ENCODE measurements around the gene S100A12. TPM values are rescaled to one million over a fixed set of nuclear protein-coding genes. Genes with fewer than 3 reads are reported as not detected.

Gene S100A12
- total RNA-seq: 0.49 and 1.7 TPM in 2 replicates

DNA sequence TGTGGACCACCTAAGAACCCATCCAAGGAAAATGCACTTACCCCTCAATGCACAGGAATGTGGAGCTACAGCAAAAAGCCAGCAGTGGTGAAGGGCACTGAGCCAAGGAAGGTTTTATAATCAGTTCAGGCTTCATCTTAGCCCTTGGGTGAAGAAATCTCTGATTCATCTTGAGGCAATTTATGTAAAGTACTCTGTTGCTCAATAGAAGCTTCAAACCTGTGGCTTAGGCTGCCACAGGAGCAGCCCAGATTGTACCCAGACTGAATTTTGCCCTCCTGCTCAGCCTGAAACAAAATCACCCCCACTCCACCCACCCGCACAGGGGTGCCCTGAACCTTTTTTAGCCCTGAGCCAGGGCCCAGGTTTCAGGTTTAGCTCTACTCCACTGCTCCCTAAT lies at the start of gene S100A12:
S100A12 (minus strand) TSS at position 111 of the 400 bp plus-strand sequence. CDS start 1,029 bp downstream, outside the sequence.

DNA sequence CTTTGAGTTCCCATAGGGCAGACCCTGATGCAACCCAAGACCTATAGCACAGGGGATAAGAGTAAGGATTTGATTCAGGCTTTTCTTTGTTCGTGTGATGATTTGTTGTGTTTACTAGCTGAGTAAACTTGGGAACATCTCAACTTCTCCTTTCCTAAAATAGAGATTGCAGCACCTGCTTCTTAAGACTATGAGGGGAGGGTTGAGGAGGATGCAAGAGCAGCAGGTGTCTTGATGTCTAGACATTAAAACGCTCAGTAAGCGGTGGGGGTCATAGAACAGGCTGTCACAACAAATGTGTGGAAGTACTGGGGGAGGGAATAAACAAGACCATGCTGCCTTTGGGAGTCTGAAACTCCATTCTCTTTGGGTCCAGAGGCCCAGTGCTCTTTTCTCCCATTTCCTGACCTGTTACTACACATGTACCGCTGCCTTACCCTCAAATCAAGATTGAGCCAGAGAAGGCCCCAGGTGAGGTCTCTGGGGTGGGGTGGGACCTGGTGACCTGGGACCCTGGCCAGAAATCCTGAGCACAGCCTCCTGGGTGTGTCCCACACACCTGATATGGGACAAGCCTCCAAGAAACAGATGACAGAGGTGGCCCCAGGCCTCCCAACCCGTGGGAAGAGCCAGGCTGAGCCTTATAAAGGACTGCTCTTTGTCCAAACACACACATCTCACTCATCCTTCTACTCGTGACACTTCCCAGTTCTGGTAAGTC lies 40.6 kb upstream of the S100A12 start, which contains the start of gene S100A7A:
S100A7A (plus strand) TSS at position 671 of the 721 bp plus-strand sequence. CDS start 1,563 bp downstream, outside the sequence.

DNA sequence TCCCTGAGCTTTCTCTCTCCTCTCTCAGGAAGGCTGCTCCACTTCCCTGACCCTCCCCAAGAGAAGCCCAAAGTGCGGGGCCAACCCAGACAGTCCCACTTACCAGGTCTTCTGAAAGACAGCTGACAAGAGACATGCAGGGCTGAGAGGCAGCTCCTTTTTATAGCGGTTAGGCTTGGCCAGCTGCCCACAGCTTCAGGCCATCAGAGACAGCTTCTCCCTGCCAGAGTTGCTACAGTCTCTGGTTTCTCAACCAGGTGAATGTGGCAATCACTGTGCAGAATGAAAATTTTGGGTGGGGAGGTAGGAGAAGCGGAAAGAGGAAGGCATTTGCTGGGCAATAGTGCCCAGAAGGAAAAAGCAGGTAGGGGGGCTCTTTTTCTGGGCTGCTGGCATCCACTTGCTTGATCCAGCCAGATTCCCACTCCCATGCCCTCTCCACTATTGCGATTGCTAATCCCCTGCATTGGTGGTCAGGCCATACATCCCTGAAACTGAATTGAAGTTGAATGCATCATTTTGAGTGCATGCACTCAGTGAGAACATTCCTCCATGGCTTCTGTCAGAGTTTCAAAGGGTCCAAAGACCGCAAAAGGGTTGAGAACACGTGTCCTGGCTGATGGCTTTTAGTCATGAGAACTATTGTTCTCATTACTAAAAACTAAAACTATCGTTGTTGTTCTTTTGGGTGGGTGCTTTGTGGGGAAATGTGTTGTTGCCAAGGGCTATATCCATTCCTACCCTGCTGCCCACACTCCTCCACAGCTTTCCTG lies 15.7 kb upstream of the S100A12 start, which contains the start of gene S100A8:
S100A8 (minus strand) TSS at position 136 of the 773 bp plus-strand sequence. CDS start 538 bp downstream, outside the sequence.

DNA sequence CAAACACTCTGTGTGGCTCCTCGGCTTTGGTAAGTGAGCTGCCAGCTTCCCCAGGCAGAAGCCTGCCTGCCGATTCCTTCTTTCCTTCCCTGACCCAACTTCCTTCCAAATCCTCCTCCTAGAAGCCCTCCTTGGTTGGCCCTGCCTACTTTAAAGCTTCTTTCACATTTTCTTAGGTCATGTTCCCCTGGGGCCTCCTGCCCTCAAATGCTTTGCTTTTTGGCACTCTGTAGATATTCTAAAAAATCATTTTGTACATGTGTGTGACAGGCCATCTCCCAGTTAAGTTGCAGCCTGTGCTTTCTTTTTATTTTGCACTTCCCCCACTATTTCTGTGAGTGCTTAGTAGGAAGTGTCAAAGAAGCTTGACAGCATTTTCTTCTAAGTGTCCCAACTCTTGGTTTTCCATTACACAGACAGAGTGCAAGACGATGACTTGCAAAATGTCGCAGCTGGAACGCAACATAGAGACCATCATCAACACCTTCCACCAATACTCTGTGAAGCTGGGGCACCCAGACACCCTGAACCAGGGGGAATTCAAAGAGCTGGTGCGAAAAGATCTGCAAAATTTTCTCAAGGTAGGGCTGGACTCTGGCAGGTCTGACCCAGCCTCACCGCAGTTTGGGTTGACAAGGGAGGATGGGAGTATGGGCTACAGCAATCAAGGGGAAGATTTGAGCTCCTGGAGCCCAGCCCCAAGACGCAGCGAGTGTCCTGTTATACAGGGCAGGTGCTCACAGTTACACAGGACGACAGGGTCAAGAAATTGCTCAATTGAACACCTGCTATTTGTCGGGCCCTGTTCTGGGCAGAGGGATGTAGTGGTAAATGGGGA lies 17.3 kb downstream of the S100A12 start, which contains the start of gene S100A9:
S100A9 (plus strand) TSS at position 2 of the 838 bp plus-strand sequence; CDS start at position 432, 430 bp downstream.

DNA sequence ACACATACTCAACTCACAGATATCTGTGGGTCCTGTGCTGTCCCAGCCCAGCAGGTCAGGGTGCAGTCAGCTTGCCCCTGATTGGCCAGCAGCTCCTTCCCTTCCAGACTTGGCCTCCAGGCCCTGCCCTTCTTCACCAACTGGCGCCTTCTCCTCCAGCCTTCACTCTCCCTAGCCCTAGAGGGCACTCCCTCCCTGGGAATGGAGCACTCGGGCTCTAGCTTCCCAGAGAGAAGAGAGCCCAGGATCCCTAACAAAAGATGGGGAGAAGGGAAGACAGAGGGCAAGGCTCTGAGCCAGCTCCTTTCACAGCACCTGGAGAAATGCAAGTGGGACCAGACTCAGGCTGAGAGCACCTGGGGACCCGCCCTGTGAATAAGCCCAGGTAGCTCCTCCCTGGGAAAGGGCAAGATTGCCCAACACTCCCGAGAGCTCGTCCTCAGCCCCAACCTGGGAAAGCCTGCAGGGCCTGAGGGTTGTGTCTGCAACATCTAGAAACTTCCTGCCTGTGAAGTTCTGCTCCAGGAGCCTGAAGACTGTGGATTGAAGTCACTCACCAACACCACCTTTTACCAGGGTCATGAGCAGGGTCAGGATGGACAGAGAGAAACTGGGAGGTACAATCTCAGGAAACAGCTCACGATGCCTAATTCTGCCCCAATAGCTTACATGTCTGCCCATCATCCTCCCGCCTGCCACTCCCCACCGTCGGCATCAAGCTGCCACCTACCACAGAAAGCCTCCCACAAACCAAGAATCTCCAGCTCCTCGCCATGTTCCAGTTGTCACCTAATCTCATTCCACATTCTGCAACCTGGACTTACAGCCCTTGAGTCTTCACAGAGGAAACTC lies 26.7 kb downstream of the S100A12 start, which contains the start of gene PGLYRP4:
PGLYRP4 (minus strand) TSS at position 331 of the 852 bp plus-strand sequence. CDS start 909 bp downstream, outside the sequence.

Other genes starting within 250 kb of the S100A12 start
- gene SPRR2G, start 224.7 kb downstream of the S100A12 start, total RNA-seq: not detected in 2 replicates
- not detected in 2 replicates for gene LELP1, start 172.2 kb downstream of the S100A12 start, total RNA-seq
- gene PRR9, start 158.0 kb downstream of the S100A12 start, total RNA-seq: not detected in 2 replicates
- not detected in 2 replicates for gene LORICRIN, start 115.9 kb downstream of the S100A12 start, total RNA-seq
- gene PGLYRP3, start 62.7 kb downstream of the S100A12 start, total RNA-seq: 0.34 and 0.62 TPM in 2 replicates
- 0.30 and 0.55 TPM in 2 replicates for gene PGLYRP4, start 26.8 kb downstream of the S100A12 start, total RNA-seq
- gene S100A9, start 17.8 kb downstream of the S100A12 start, total RNA-seq: 1,435 and 1,560 TPM in 2 replicates
- 228 and 239 TPM in 2 replicates for gene S100A8, start 15.5 kb upstream of the S100A12 start, total RNA-seq
- gene S100A7A, start 40.9 kb upstream of the S100A12 start, total RNA-seq: under 0.01 TPM in 1 of 2 replicates, not detected in the other
- 5.2 and 13.3 TPM in 2 replicates for gene S100A7, start 85.0 kb upstream of the S100A12 start, total RNA-seq
- 1,494 and 3,100 TPM in 2 replicates for gene S100A6, start 160.4 kb upstream of the S100A12 start, total RNA-seq
- not detected in 2 replicates for gene S100A5, start 165.3 kb upstream of the S100A12 start, total RNA-seq
- 5.7 and 25.3 TPM in 2 replicates for gene S100A4, start 170.2 kb upstream of the S100A12 start, total RNA-seq
- gene S100A3, start 173.6 kb upstream of the S100A12 start, total RNA-seq: 7.7 and 12.7 TPM in 2 replicates
- gene S100A2, start 190.2 kb upstream of the S100A12 start, total RNA-seq: 7,785 and 8,615 TPM in 2 replicates
- 1,743 and 1,927 TPM in 2 replicates for gene S100A16, start 237.5 kb upstream of the S100A12 start, total RNA-seq
- gene S100A14, start 240.7 kb upstream of the S100A12 start, total RNA-seq: 1,521 and 2,019 TPM in 2 replicates

All from hair follicular keratinocyte (primary cell).